ENCODE results near the gene HMGB2. TPM values are rescaled to one million over a fixed set of nuclear protein-coding genes. Genes with fewer than 3 reads are reported as not detected.

HMGB2 gene
- total RNA-seq, 1 donor from 2014 or later, result 36.1 TPM

- H3K27me3 ChIP-seq, result no peaks in the 10 kb centered on the region
- H3K4me1 ChIP-seq, result no peaks in the 10 kb centered on the region
- no peaks in the 10 kb centered on the region for H3K36me3 ChIP-seq
- no peak overlapping the region for H3K27ac ChIP-seq
- intact Hi-C loops (cut with DNase I), result no loop called here
- H3K9me3 ChIP-seq, result no peaks in the 10 kb centered on the region
- H3K4me3 ChIP-seq, result no peak overlapping the region
- DNase-seq (ENCODE audit: low spot score in 2 of 2), result no peak
- no peak for TF ChIP-seq CTCF (IDR thresholded peaks at IDR 0.05)
Measured at GRCh38 chr4:173357939-173358338, 23.8 kb upstream of the HMGB2 start.

GRCh38 chr4:173347467-173347866, 13.3 kb upstream of the HMGB2 start:
- H3K9me3 ChIP-seq, result no peaks in the 10 kb centered on the region
- no peak overlapping the region for H3K4me3 ChIP-seq
- no peak for TF ChIP-seq CTCF (IDR thresholded peaks at IDR 0.05)
- H3K27me3 ChIP-seq, result no peaks in the 10 kb centered on the region
- no peaks in the 10 kb centered on the region for H3K4me1 ChIP-seq
- H3K36me3 ChIP-seq, result no peaks in the 10 kb centered on the region
- H3K27ac ChIP-seq, result no peak overlapping the region
- DNase-seq (ENCODE audit: low spot score in 2 of 2), result no peak
- intact Hi-C loops (cut with DNase I), result no loop called here

GRCh38 chr4:173346074-173346473, 11.9 kb upstream of the HMGB2 start:
- no peak overlapping the region for H3K4me3 ChIP-seq
- no peak overlapping the region for H3K27ac ChIP-seq
- DNase-seq (ENCODE audit: low spot score in 2 of 2), result no peak
- no peaks in the 10 kb centered on the region for H3K4me1 ChIP-seq
- H3K9me3 ChIP-seq, result no peaks in the 10 kb centered on the region
- H3K36me3 ChIP-seq, result no peaks in the 10 kb centered on the region
- TF ChIP-seq CTCF (IDR thresholded peaks at IDR 0.05), result no peak
- H3K27me3 ChIP-seq, result no peaks in the 10 kb centered on the region
- intact Hi-C loops (cut with DNase I), result no loop called here

- no peak for TF ChIP-seq CTCF (IDR thresholded peaks at IDR 0.05)
- no peak overlapping the region for H3K27ac ChIP-seq
- H3K27me3 ChIP-seq, result no peaks in the 10 kb centered on the region
- H3K4me3 ChIP-seq, result no peak overlapping the region
- no peaks in the 10 kb centered on the region for H3K4me1 ChIP-seq
- intact Hi-C loops (cut with DNase I), result no loop called here
- no peak for DNase-seq (ENCODE audit: low spot score in 2 of 2)
- H3K9me3 ChIP-seq, result no peaks in the 10 kb centered on the region
- no peaks in the 10 kb centered on the region for H3K36me3 ChIP-seq
Measured at GRCh38 chr4:173345648-173346047, 11.5 kb upstream of the HMGB2 start.

- H3K9me3 ChIP-seq, result no peaks in the 10 kb centered on the region
- DNase-seq (ENCODE audit: low spot score in 2 of 2), result no peak
- H3K27me3 ChIP-seq, result no peaks in the 10 kb centered on the region
- no peak overlapping the region for H3K27ac ChIP-seq
- intact Hi-C loops (cut with DNase I), result no loop called here
- H3K36me3 ChIP-seq, result no peaks in the 10 kb centered on the region
- no peaks in the 10 kb centered on the region for H3K4me1 ChIP-seq
- TF ChIP-seq CTCF (IDR thresholded peaks at IDR 0.05), result no peak
- H3K4me3 ChIP-seq, result no peak overlapping the region
Measured at GRCh38 chr4:173343832-173344397, 9.8 kb upstream of the HMGB2 start.

- Histone ChIP-seq H3K27me3 (no peaks in the 10 kb centered on the region), H3K4me1 (peaks cover 0 to 9% of the 10 kb centered on the region in 2 donors), H3K36me3 (no peaks in the 10 kb centered on the region), H3K27ac (no peak overlapping the region), H3K4me3 (no peak overlapping the region), H3K9me3 (no peaks in the 10 kb centered on the region)
- intact Hi-C loops (cut with DNase I), result no loop called here
- no peak for TF ChIP-seq CTCF (IDR thresholded peaks at IDR 0.05)
- no peak for DNase-seq (ENCODE audit: low spot score in 2 of 2)
Measured at GRCh38 chr4:173337463-173337862, 3.3 kb upstream of the HMGB2 start.
